DMS53 (cell line): ENCODE measurements around the gene DLG1.

Experiments used
- DNase-seq: peaks from one replicate; lab custom pipeline; 2025; lab: John Stamatoyannopoulos, UW

Gene DLG1

DNA sequence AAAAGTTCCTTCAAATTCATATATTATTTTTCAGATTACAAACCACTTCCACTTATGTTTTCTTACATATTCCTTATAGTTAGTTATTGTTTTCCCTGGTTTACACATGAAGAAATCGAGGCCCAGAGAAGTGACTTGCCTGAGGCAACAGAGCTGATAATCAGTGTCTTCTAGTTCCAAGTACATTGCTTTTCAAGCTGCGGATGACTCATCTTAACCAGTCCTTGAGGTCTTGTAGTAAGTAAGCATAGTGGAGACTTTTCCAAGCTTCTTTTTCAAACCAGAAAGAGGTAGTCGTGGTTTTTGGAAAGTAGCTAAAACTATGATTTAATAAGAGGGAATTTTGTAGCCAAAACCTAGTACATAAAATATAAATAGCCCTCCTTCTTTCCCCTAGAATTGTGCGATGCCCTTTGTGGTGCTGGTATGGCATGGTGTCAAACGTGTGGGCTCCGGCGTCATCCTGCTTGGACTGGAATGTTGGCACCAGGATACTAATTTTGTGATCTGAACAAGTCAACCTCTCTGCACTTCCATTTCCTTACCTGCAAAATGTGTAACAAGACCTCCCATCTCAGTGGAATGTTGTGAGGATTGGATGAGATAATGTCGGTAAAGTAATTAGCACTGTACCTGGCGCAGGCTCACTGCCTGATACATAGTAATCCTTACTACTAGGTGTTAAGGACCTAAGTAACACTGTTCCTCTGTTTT, 19.0 kb upstream of the DLG1 start:
- DNase-seq: no peak

DNA sequence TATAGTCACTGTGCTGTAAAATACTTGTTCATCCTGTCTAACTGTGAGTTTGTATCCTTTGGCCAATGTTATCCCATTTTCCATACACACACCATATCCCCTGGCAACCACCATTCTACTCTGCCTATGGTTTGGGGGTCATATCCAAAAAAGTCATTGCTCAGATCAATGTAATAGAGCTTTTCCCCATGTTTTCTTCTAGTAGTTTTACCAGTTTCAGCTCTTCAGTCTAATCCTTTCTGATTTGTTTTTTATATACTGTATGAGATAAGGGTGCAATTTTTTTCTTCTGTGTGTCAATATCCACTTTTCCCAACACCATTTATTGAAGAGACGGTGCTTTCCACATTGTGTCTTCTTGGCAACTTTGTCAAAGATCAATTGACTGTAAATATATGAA, 14.0 kb upstream of the DLG1 start:
- no peak for DNase-seq

DNA sequence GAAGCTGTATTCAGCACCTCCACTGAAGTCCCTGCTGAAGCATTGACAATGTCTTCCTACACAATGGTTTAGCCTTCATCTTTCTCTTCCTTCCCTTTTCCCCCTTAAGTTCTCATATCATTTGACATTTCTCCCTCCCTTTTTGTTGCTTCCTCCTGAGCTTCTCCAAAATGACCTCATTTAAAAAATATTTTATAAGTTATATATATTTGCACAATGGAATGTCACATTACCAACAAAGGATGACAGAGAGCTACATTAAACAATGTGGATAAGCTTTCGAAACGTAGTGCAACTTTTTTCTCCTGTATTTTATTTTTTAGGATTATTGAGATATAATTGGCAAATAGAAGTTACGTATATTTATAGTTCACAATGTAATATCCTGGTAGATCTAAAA, 13.2 kb upstream of the DLG1 start:
- no peak for DNase-seq

DNA sequence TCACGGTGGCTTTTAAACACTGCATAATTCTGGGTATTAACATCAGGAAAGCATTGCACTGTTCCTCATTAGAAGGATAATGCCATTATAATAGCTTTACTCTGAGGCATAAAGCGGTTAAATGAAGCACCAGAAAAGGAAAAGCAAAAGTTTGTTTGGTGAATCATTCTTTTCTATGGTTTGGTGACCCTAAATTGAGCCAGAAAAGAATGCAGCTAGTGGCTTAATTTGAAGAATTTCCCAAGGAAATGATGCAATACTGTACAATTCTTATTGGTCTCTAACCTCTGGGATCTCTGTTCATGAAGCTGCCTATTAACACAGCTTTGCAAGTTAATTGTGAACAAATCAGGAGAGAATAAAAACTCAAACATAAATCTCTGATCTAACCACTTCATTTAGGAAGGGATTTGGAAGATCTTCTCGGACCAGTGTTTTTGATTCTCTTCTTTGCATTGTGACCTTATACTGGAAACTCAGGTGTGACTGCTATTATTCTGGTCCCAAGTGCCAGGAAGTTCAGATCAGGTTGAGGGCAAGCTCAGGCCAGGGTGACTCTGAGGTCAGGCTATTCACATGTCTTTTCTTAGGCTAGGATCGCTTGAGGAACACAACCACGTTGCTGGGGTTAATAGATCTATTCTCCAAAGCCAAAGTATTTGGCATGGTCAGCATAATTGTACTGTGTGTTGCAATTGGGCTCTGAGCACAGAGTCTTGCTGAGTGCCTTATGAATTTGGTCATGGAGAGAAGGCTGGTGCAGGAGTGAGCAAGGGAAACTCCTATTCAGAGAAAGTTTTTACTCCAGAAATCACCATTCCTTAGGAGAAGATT, 11.3 kb upstream of the DLG1 start:
- no peak for DNase-seq

DNA sequence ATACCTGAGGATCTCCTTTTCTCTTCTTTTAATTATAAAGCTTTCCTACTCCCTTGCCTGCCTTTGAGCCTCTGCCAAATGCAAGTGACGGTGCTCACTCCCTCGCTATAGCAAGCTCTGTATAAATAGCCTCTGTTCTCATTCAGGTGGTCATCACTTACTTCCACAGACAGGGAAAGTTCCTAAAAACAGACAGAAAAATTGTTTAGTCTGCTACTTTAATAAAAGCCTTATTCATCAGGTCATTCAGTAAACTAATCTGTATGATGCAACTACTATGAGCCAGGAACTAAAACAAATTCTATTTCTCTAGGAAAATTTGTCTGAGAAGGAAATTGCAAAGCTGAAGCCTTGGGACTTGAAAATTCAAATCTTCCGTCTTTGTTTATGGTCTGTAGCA, 10.2 kb upstream of the DLG1 start:
- DNase-seq: no peak

DNA sequence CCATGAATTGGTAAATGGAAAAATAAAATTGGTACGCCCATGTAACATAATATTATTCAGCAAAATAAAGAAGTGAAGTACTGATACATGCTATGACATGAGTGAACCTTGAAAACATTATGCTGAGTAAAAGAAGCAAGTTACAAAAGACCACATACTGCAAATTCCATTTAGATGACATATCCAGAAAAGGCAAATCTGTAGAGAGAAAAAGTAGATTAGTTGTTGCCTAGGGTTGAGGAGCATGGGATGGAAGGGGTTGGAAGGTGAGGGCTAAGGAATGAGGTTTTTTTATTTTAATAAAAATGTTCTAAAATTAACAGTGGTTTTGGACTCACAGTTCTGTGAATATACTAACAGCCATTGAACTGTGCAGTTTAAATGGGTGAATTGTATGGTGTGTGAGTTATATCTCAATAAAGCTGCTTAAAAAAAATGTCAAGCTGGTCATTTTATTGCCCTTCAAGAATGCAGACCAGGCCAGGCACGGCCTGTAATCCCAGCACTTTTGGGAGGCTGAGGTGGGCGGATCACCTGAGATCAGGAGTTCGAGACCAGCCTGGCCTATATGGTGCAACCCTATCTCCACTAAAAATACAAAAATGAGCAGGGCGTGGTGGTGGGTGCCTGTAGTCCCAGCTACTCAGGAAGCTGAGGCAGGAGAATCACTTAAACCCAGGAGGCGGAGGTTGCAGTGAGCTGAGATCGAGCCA, 8.1 kb upstream of the DLG1 start:
- DNase-seq: no peak

DNA sequence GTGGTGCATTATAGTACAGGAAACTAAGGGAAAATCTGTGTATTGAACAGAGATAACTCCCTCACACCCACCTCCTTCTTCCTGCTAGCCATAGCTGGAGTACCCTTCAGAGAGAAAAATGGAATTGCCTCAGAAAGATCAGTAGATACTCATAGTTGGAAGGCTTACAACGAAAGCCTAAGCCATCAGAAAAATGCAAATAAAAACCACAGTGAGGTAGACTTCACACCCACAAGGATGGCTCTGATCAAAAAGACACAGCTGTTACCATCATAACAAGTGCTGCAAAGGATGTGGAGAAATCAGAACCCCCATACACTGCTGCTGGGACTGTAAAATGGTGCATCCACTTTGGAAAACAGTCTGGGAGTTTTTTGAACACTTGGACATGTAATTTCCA, 7.4 kb upstream of the DLG1 start:
- no peak for DNase-seq

DNA sequence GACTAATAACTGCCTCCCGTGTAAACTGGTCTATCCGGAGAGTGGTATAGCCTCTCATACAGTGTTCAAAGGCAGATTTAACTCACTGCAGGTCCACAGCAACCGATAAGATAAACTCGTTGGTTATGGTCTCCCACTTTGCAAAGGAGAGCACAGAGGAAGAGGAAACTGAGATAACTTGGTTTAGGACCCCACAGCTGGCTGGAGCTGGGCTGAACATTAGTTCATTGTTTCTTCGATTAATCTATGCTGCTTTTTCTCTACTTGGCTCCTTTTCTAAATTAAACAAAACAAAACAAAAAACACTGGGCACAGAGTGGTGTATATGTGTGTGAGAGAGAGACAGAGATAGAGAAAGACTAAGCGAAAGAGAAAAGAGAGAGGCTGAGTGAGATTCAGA, 5.0 kb upstream of the DLG1 start:
- no peak for DNase-seq

DNA sequence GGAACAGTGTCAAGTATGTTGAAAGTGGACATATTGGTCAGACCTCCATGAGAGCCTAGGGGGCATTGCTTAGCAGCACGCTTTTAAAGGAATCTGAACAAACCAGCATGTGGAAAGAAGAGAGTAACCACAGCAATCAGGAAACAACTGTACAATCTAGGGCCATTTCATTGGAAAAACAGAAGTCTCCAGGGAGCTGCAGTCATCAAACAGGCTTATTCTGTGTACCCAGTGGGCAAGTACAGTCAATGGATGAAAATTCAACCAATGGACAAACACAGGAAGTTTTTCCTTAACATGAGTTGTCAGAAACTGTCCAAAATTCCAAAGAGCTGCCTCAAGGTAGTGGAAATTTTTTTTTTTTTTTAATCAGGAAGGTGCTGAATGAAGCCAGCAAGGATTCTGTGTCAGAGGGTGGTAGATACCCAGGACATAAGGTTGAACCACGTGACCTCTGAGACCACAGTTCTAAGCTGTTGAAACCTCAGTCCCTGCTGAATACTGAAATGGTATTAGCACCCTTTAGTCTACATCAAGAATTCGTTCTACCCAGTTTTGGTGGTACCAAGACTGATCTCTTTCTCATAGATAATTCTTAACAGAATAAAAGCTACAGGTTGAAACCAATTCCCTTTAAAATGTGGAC, 4.4 kb upstream of the DLG1 start:
- no peak for DNase-seq

DNA sequence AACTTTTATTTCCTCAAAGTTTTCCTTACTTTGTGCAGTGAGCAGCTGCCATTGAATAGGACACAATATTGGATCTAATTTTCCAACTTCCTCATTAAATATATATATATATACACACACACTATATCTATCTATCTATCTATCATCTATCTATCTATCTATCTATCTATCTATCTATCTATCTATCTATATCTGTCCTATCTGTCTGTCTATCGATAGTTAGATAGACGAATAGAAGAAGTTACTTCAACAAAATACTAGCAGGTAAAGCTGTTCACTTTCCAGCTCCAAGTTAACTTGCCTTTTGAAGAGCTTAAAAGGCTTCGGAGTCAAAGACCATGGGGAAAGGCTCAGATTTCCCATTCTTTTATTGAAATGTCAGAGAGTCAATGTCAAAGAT, 3.6 kb upstream of the DLG1 start:
- DNase-seq: no peak

DNA sequence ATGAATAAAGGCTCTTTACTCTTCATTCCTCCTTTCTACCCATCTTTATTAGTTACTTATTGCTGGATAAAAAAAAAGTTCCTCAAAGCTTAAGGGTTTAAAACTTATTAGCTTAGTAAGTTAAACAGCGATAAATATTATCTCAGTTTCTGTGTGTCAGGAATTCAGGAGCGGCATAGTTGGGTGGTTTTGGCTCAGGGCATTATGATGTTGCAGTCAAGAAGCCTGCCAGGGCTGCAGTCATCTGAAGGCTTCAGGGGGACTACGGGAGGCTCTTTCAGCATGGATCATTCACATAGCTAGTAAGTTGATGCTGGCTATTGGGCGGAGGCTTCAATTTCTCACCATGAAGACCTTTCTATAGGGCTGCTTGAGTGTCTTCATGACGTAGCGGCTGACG, 1.9 kb upstream of the DLG1 start:
- no peak for DNase-seq

DNA sequence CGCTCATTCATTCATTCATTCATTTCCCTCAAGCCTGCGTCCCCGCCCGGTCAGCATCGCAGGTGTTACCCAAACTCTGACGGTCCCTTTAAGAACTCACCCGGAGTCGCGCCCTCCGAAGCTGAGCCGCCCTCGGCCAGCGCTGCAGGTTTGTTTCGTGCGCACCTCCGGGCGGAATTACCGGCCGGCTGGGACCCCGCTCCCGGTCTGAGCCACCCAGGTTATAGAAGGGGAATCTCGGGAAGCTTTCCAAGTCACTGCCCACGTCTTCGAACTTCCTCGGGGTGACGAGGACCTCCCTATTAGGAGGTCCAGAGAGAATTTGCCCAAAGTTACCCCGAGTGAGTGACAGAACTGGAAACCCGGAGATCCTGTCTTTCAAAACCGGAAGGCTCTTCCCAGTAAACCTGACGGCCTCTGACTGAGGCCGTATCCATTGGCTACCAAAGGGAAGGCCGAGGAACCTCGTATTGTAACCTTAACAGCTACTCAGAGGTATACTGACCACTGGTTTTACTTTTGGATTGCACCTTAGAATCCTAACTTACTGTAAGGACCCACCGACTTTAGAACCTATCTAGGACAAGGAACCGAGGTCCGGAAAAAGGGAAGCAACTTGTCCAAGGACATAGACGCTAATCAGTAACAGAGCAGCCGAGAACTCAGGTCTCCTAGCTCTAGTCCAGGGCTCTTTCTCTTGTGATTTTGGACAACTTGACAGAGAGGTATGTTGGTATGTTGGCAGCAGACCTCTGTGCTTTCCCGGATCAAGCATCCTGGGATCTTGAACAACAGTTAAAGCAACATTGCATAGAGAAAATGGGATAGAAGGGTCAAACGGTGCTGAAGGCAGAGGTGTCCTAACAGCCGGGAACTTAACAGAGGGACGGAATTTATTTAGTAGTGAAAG, 788 bp upstream of the DLG1 start:
- peak; percentile 74 for DNase-seq

DNA sequence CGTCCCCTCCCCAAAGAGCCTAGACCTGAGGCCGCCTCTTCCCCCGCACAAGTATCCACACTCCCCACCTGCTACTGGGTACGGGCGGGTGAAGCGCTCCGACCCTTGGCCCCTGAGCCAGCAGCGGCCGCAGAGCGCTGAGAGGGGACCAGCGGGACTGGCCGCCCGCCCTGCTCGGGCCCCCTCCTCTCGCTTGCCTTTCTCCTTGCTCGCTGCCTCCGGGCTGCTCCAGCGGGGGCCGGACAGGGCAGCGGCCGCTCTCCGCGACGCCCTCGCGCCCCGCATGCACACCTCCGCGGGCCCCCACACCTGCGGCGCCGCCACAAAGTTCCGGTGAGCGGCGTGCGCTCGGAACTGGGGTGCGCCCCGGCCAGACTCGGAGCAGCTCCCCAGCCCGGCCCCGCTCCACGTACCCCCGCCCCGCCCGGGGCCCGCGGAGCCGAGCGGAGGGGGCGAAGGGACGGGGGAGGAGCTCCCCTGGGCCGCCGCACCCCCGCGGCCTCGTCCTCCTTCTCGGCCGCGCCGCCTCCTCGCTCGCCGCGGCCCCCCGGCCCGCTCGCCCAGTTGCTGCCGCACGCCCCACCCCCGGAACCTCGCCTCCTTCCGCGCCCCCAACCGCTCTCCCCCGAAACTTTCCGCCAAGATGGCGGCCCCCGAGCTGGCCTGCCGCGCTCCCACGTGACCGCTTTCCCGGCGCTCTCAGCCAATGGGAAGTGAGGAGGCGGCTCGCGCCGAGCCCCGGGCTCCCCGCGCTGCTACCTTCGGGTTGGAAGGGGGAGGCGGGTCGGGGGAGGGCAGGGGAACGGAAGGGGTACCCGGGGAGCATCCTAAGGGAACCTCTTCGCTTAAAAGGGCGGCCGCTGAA, 704 bp downstream of the DLG1 start:
- DNase-seq: peak; percentile 89

DNA sequence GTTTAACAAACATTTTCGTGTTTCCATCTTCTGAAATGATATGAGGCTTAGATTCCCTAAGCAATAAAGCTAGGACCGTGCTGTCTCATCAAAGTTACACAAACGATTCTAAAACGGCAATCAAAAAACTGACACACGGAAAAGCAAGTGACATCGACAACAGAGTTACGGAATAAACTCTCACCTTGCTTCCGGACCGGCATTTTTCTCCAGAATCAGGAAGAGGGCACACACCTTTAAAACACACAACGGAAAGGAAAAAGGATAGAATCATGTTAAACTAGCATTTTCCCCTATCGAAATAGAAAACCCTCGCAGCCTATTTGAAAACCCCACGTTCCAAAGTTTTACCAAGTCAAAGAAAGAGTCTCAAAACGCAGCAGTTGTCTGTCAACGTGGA, 1.4 kb downstream of the DLG1 start:
- peak; percentile 39 for DNase-seq

DNA sequence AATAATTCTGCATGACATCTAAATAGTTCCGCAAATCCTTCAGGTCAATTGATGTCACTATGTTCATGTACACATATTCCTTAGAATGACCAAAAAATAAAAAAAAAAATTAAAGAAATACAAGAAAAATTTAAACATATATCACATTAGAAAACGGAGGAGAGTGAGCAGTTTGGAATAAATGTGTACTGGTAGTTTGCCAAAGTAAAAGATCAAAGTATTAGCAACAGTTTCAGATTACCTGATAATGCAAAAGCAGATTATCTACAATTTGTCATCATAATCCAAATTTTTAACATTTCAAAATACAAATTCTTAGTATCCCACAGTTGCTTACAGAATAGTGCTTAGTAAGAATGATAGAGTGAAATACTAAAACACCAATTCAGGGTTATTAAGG, 1.9 kb downstream of the DLG1 start:
- DNase-seq: no peak

DNA sequence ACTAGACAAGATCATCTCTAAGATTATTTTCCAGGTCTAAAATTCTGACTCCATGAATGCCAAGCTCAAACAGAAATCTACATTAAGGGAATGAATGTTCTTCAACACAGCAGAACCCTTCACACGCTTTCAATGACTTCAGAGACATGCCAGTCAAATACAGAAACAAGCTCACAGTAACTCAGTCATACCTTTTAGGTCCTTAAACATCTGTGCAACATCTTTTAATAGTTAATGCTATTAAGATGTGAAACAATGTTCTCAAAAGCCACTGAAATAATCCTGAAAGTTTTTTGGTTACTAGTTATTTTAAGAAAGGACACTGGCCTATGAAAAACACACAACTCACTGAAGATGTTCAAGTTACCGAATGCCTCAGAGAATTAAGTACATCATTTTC, 2.5 kb downstream of the DLG1 start:
- DNase-seq: no peak

DNA sequence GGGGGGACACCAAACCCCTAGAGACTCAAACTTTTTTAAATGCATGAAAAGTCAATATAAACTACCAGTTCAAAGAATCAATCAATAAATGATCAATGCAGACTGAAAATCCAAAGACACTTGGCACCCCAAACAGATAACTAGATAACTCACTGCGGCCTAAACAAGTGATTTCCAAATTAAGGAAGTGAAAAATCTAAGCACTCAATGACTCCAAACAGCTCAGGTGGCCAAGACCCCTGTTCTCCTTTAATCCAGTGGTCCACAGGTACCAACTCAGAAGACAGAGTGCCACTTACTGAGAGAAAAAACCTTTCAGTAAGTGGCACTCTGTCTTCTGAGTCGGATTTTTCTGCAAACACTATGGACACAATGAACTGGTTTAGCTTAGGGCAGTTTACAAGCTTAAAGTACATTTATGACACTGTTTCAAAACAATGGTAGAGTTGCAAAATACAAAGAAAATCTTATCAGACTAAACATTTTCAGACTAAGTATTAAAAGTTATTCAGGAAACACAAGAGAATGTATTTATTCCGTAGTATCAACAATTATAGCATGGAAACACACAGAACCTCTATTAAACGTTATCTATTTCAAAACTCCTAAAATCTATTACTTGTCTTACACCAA, 4.7 kb downstream of the DLG1 start:
- DNase-seq: no peak

DNA sequence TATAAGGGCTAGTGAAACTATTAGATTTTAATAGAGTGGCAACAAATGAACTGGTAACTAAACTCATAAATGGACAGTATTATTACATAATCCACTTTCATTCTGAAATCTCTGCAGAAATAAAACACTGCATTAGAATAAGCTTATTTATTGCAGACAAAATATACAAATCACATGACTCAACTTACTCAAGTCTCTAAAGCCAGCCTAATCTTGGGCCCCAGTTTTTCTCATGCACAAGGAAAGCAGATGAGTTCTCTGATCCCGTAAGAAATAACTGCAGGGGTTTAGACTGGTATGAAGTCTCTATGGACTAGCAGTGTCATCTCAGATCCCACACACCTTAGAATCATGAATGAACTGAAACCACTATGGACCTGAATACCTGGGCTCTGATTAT, 5.8 kb downstream of the DLG1 start:
- DNase-seq: no peak

DNA sequence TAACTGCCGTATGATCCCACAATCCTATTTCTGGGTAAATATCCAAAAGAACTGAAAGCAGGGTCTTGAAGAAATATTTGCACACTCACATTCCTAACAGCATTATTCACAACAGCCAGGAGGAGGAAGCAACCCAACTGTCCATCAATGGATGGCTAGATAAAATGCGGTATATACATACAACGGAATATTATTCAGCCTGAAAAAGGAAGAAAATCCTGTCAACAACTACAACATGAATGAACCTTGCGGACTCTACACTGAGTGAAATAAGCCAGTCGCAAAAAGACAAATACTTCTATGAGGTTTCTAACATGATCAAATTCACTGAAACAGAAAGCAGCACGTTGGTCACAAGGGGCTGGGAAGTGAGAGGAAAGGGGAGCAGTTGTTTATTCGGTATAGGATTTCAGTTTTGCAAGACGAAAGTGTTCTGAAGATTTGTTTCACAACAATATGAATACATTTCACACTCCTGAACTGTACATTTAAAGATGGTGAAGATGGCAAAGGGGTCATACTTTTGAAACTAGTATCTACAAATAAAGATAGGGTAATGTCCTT, 6.2 kb downstream of the DLG1 start:
- no peak for DNase-seq

DNA sequence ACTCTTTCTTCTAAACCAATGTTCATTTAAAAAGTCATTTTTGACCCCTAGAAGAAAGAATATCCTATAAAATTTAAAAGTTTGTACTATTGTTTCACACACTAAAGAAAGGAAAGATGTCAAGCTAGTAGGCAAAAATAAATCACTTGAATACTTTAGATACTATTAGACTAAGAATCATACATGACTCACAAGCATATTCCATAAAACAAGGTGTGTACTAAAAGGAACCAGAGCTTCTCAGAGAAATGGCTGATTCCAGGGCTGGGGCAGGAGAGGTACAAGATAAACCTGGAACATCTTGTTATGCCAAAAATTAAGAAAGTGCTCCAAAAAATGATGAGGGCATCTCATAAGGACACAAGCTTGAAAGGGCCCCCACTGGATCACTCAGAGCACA, 8.7 kb downstream of the DLG1 start:
- DNase-seq: no peak
